ENCODE measurements around the gene IL17REL.

Gene IL17REL

GRCh38 chr22:50002791-50003190, 9.8 kb downstream of the IL17REL start:
- no peak for TF ChIP-seq CTCF (conservative IDR thresholded peaks at IDR 0.05)
- H3K27ac ChIP-seq = no peak overlapping the region

GRCh38 chr22:50001388-50002231, 11.0 kb downstream of the IL17REL start:
- no peak overlapping the region for H3K27ac ChIP-seq
- no peak for TF ChIP-seq CTCF (conservative IDR thresholded peaks at IDR 0.05)

- TF ChIP-seq CTCF (conservative IDR thresholded peaks at IDR 0.05) = no peak
- no peak overlapping the region for H3K27ac ChIP-seq
Measured at GRCh38 chr22:50000587-50001387, 11.8 kb downstream of the IL17REL start.

- no peak for TF ChIP-seq CTCF (conservative IDR thresholded peaks at IDR 0.05)
- H3K27ac ChIP-seq = no peak overlapping the region
Measured at GRCh38 chr22:49999946-50000586, 12.5 kb downstream of the IL17REL start.

- no peak for TF ChIP-seq CTCF (conservative IDR thresholded peaks at IDR 0.05)
- no peak overlapping the region for H3K27ac ChIP-seq
Measured at GRCh38 chr22:49999063-49999945, 13.3 kb downstream of the IL17REL start.

GRCh38 chr22:49998718-49999062, 13.9 kb downstream of the IL17REL start:
- TF ChIP-seq CTCF (conservative IDR thresholded peaks at IDR 0.05) = no peak
- H3K27ac ChIP-seq = no peak overlapping the region

All from VCaP (cell line).